Adrenal gland (tissue), 12 donors: ENCODE results near the gene PERCC1. TPM values are rescaled to one million over a fixed set of nuclear protein-coding genes. Genes with fewer than 3 reads are reported as not detected.

Experiments used
- DNase-seq, 7 donors: peaks; one replicate each; pipeline ENCODE4 v3.0.0-alpha.2; 2019 to 2020
- H3K27ac ChIP-seq, 5 donors: fragments of 200-600 bp; sonication (generic) in 4 of 5; 1 replicate in 3 of 5; 2 replicates in 2 of 5; pipeline versions ENCODE4 v1.5.1 to v1.8.0; 2016 to 2020; ENCODE audit warnings: mild to moderate bottlenecking in 1 of 5
- H3K27me3 ChIP-seq: fragments of 200-600 bp; 2 replicates; pipeline ENCODE4 v1.8.0; 2021
- H3K36me3 ChIP-seq, 2 donors: fragments of 200-600 bp; replicated peaks in 1 of 2; 1 replicate in 1 of 2; 2 replicates in 1 of 2; pipeline versions ENCODE4 v1.5.1 to v1.8.0; 2018 to 2022
- H3K4me1 ChIP-seq, 2 donors: fragments of 200-600 bp; replicated peaks in 1 of 2; 1 replicate in 1 of 2; 2 replicates in 1 of 2; pipeline versions ENCODE4 v1.5.1 to v1.8.0; 2018 to 2021
- H3K4me3 ChIP-seq, 4 donors: fragments of 200-600 bp; sonication (generic) in 3 of 4; one replicate each; pipeline ENCODE4 v1.5.1; 2016 to 2018
- H3K9me3 ChIP-seq, 3 donors: fragments of 200-600 bp; sonication (generic) in 1 of 3; replicated peaks in 1 of 3; 1 replicate in 2 of 3; 2 replicates in 1 of 3; pipeline versions ENCODE4 v1.5.1 to v1.8.0; 2016 to 2021
- POLR2A ChIP-seq, 2 donors: fragments of 450-650 bp; IDR thresholded peaks; one replicate each; pipeline ENCODE4 v1.6.1; 2017; ENCODE audit warnings: antibody characterized with exemption in 2 of 2, mild to moderate bottlenecking in 2 of 2, moderate library complexity in 1 of 2
- whole genome bisulfite sequencing, 4 donors: extraction: QIAGEN DNeasy Blood & Tissue Kit in 2 of 4; methylation state at CpG; one replicate each; pipeline versions ENCODE4 v1.1.5 to v1.1.7; 2013 to 2017; 5-methylcytosine and 5-hydroxymethylcytosine counted together
- intact Hi-C, 2 donors: fragments of 100-400 bp; cut with DNase I; formaldehyde crosslinking; loops; one replicate each; pipeline versions ENCODE4 v1.14.1 to v1.15.0; 2022 to 2023
- polyA plus RNA-seq, 3 donors: library from polyadenylated mRNA; stranded (reverse); fragments of 200-250 nt in 2 of 3; fragments of 350-450 nt in 1 of 3; fragmentation: Illumina TruSeq in 1 of 3; extraction: RNeasy Lipid Tissue Mini Kit (QIAGEN cat#74804) in 1 of 3; gene quantifications; one replicate each; pipeline ENCODE4 v1.2.3, GENCODE V29; 2013 to 2014
- total RNA-seq, 9 donors: library from RNA; depleted of rRNA in 4 of 9; stranded (reverse); fragments of >200 nt in 4 of 9; fragments of 120-200 nt in 1 of 9; fragmentation: NEBNext Ultra II Directional in 1 of 9; extraction: Animal tissue kit (Norgen Biotek cat#: 25700) in 1 of 9; gene quantifications; one replicate each; pipeline versions ENCODE4 v1.1.0 to v1.2.4, GENCODE V29; 2013 to 2023
- TF ChIP-seq, protein P1 (sequence below), 6 experiments: fragments of 450-650 bp in 4 of 6; fragments of 200-600 bp in 2 of 6; sonication (generic) in 1 of 6; IDR thresholded peaks; 1 replicate in 5 of 6; 2 replicates in 1 of 6; pipeline versions ENCODE4 v1.5.1 to v1.8.0; 2016 to 2021; ENCODE audit warnings: antibody characterized with exemption in 6 of 6, mild to moderate bottlenecking in 2 of 6, moderate library complexity in 1 of 6
- donor health status: healthy with polysubstance abuse.
- donor health status: Bipolar disorder and iron deficiency.
- donor health status: DM: yes; HTN: yes; CAD: no.
- donor health status: DM: no; HTN: no; CAD: no.
- donor health status: DM: no; HTN: no; CAD: no.
- donor health status: DM: yes; HTN: yes; CAD: no.

The PERCC1 gene
- total and polyA plus RNA-seq, 12 donors = 0.69 TPM; not detected in 11

DNA sequence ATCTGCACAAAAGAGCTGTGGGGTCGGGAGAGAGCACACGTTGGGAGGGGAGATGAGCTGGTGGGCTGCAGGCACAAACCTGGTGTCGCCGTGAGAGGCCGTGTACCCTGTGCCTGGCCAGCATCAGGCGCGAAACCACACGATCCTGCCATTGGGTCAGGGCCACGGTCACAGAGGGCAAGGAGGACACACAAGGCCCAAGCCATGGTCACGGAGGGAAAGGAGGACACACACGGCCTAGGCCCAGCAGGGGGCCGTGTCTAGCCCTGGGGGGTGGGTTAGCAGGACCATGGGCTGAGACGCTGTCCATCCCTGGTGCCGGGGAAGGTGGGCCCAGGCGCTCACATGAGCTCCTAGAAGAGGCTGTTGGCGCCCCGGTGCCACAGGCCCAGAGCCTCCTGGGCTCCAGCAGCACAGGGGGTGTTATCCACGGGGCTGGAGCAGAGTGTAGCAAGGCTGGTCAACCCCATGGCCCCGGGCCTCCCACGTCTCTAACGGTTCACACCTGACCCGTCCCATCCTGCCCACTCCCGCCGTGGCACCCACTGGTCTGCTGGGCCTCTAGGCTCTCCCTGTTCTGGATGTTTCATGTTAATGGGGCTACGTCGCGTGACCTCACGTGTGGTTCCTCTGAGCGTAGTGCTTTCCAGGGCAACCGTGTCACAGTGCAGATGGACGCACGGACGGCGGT is 21.0 kb downstream of the PERCC1 start:
- no peaks in the 10 kb centered on the region for H3K9me3 ChIP-seq
- H3K27me3 ChIP-seq = no peaks in the 10 kb centered on the region
- no peak overlapping the region for H3K4me3 ChIP-seq
- TF ChIP-seq, protein P1, sequence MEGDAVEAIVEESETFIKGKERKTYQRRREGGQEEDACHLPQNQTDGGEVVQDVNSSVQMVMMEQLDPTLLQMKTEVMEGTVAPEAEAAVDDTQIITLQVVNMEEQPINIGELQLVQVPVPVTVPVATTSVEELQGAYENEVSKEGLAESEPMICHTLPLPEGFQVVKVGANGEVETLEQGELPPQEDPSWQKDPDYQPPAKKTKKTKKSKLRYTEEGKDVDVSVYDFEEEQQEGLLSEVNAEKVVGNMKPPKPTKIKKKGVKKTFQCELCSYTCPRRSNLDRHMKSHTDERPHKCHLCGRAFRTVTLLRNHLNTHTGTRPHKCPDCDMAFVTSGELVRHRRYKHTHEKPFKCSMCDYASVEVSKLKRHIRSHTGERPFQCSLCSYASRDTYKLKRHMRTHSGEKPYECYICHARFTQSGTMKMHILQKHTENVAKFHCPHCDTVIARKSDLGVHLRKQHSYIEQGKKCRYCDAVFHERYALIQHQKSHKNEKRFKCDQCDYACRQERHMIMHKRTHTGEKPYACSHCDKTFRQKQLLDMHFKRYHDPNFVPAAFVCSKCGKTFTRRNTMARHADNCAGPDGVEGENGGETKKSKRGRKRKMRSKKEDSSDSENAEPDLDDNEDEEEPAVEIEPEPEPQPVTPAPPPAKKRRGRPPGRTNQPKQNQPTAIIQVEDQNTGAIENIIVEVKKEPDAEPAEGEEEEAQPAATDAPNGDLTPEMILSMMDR (IDR thresholded peaks at IDR 0.05) = no peak
- TF ChIP-seq POLR2A (IDR thresholded peaks at IDR 0.05) = no peak
- H3K4me1 ChIP-seq = no peaks in the 10 kb centered on the region
- 86 to 94% (median 94%) methylated on average over 15 to 34 of the region's 34 CpGs for WGBS, 4 donors
- no peak overlapping the region for H3K27ac ChIP-seq
- no peak for DNase-seq
- intact Hi-C loops = no loop called here
- peaks cover 0 to 99% of the 10 kb centered on the region in 2 donors for H3K36me3 ChIP-seq

DNA sequence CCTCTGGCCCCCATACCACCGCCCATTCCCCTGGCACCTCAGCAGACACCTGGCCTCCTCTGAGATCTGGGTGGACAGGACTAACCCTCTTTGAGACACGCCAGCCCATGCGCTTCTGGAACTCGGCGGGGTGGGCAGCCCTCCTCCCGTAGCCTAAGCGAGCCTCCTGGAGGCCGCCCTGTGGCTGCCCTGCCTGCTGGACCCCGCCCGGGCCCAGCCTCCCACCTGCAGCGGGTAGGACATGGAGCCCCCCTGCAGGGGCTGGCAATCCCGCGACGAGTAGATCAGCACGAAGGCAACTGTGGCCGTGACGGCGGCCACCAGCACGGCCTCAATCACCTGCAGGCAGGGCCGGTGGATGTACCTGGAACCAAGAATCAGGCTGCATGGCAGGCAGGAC is 21.7 kb downstream of the PERCC1 start:
- Histone ChIP-seq H3K27ac (no peak overlapping the region), H3K4me3 (no peak overlapping the region), H3K36me3 (peaks cover 0 to 98% of the 10 kb centered on the region in 2 donors), H3K4me1 (no peaks in the 10 kb centered on the region), H3K9me3 (no peaks in the 10 kb centered on the region), H3K27me3 (no peaks in the 10 kb centered on the region)
- 62 to 98% (median 95%) methylated on average over 2 to 20 of the region's 20 CpGs for WGBS, 4 donors
- intact Hi-C loops = no loop called here
- no peak for DNase-seq
- TF ChIP-seq, protein P1 (IDR thresholded peaks at IDR 0.05) = no peak
- no peak for TF ChIP-seq POLR2A (IDR thresholded peaks at IDR 0.05)

DNA sequence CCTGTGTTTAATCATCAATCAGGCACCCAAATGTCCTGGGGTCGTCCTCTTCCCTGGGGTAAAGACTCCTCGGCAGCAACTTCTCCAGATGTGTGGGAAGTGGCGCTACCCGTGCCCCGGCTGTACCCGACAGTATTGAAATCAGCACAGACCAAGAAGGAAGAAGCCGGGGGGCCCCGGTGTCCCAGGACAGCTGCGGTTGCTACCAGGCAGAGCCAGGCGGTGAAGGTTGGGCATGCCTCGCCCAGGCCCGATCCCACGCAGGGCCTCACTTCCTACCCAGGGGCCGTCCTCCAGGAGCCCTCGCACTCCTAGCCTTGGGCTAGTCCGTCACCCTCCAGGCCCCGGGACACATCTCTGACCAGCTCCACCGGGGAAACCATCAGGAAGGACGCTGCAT is 22.4 kb downstream of the PERCC1 start:
- intact Hi-C loops = no loop called here
- Histone ChIP-seq H3K36me3 (peaks cover 0 to 98% of the 10 kb centered on the region in 2 donors), H3K4me3 (no peak overlapping the region), H3K27ac (no peak overlapping the region), H3K4me1 (no peaks in the 10 kb centered on the region), H3K27me3 (no peaks in the 10 kb centered on the region), H3K9me3 (no peaks in the 10 kb centered on the region)
- TF ChIP-seq POLR2A (IDR thresholded peaks at IDR 0.05) = no peak
- TF ChIP-seq, protein P1 (IDR thresholded peaks at IDR 0.05) = no peak
- WGBS, 4 donors = 93 to 97% (median 94%) methylated on average over 4 to 19 of the region's 19 CpGs
- DNase-seq = no peak

DNA sequence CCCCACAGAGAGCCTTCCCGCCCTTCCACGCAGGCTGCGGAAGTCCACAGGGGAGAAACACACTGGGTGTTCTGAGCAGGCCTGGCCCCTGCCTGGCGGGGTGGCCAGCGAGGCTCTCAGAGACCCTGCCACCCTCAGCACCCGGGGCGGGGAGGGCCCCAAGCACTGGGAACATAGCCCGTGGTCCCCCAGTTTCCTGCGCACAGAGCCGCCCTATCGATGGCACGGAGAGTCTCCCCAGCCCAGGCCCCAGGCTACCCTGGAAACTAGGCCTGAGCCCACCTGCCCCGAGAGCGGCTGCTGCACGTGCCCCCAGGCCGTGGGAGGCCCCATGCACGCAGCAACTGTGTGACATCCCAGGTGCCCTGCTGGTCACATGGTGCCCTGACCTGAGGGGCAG is 23.7 kb downstream of the PERCC1 start:
- no peak for DNase-seq
- TF ChIP-seq POLR2A (IDR thresholded peaks at IDR 0.05) = no peak
- TF ChIP-seq, protein P1 (IDR thresholded peaks at IDR 0.05) = no peak
- no peak overlapping the region for H3K4me3 ChIP-seq
- H3K27me3 ChIP-seq = no peaks in the 10 kb centered on the region
- intact Hi-C loops = no loop called here
- H3K27ac ChIP-seq = no peak overlapping the region
- WGBS, 4 donors = 90 to 100% (median 96%) methylated on average over 5 to 17 of the region's 17 CpGs
- H3K36me3 ChIP-seq = peaks cover 0 to 92% of the 10 kb centered on the region in 2 donors
- no peaks in the 10 kb centered on the region for H3K4me1 ChIP-seq
- no peaks in the 10 kb centered on the region for H3K9me3 ChIP-seq
